ENCODE results near the gene SLC45A2.
"Not testable (repeated sequence)": the region's sequence is repeated elsewhere in the genome, so short reads cannot be mapped to it uniquely, and the experiment has no call there.

Gene SLC45A2

DNA sequence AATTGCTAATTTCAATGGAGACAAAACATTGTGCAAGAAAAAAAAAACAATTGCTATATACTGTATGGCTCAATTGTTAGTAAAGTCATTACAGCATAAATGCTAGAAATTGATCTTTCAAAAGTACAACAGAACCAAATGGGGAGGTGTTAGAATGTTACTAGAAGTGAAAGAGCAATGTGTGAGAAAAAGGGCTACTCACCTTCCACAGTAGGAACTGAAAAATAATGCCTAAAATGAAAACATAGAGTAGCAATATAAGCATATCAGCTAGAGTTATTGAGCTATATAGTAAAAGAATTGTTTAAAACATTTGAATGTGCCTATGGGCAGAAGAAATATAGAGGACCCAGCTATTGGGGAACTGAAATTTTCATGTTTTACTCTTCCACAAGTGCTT, 59.2 kb downstream of the SLC45A2 start:
- DNase-seq (ENCODE audit: low read depth in 2 of 2): no peak

- DNase-seq (ENCODE audit: low read depth in 2 of 2): no peak
These were observed 63.5 kb downstream of the SLC45A2 start for GRCh38 chr5:33921002-33921401.

DNA sequence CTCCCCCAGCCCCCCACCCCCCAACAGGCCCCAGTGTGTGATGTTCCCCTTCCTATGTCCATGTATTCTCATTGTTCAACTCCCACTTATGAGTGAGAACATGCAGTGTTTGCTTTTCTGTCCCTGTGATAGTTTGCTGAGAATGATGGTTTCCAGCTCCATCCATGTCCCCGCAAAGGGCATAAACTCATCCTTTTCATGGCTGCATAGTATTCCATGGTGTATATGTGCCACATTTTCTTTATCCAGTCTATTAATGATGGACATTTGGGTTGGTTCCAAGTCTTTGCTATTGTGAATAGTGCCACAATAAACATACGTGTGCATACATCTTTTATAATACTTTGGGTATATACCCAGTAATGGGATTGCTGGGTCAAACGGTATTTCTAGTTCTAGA, 69.6 kb downstream of the SLC45A2 start:
- not testable (repeated sequence) for DNase-seq (ENCODE audit: low read depth in 2 of 2)

DNA sequence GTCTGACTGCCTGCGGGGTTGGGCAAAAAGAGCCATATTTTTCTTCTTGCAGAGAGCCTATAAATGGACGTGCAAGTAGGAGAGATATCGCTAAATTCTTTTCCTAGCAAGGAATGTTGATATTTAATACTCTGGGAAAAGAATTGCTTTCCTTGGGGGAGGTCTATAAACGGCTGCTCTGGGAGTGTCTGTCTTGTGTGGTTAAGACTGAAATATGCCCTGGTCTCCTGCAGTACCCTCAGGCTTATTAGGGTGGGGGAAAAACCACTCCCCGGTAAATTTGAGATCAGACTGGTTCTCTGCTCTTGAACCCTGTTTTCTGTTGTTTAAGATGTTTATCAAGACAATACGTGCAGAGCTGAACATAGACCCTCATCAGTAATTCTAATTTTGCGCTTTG, 78.2 kb downstream of the SLC45A2 start:
- not testable (repeated sequence) for DNase-seq (ENCODE audit: low read depth in 2 of 2)

DNA sequence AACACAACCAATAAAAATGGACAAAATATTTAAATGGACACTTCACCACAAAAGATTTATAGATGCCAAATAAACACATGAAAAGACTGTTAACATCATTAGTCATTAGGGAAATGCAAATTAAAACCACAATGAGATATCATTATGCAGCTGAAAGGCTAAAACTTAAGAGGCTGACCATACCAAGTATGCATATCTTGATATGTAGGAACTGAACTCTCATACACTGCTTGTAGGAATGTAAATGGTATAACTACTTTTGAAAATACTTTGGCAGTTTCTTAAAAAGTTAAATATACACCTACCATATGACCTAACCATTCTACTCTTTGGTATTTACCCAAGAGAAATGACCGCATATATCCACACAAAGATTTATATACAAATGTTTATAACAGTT, 79.1 kb downstream of the SLC45A2 start:
- DNase-seq (ENCODE audit: low read depth in 2 of 2): no peak

- no peak for DNase-seq (ENCODE audit: low read depth in 2 of 2)
These were observed 81.4 kb downstream of the SLC45A2 start for GRCh38 chr5:33903118-33903517.

DNA sequence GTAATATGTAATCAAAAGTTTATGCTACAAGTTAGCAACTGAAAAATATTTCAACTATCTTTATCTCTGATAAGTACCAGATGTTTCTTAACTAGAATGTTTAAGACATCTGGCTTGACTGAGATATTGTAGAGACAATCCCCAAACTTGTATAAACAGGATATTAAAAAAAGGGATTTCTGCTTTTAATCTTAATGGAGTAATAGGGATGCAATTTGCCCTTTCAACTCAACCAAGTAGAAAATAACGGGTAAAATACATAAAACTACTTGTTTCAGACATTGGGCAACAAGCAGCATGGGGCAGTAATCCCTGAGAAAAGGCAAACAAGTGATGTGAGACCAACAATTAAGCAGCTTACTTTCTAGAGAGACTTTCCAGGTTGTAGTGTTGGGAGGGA, 83.3 kb downstream of the SLC45A2 start:
- DNase-seq (ENCODE audit: low read depth in 2 of 2): no peak

Measured in stimulated activated CD4-positive, alpha-beta T cell treated with anti-CD3 and anti-CD28 coated beads, Interleukin-4, amount 100 ng/mL, for 48 hours (primary cell).